ENCODE results near the gene ALOXE3. TPM values are rescaled to one million over a fixed set of nuclear protein-coding genes. Genes with fewer than 3 reads are reported as not detected.

ALOXE3 gene
- total and polyA plus RNA-seq, 4 donors, result not detected

- Histone ChIP-seq H3K27me3 (ENCODE audit: control insufficient read depth in 4 of 4, insufficient read depth in 4 of 4, low read length in 3 of 4) (peaks cover 0 to 1% (median 0%) of the 10 kb centered on the region in 4 donors), H3K36me3 (ENCODE audit: control insufficient read depth in 4 of 4, insufficient read depth in 3 of 4, low read depth in 1 of 4, low read length in 3 of 4) (no peaks in the 10 kb centered on the region), H3K4me1 (ENCODE audit: control insufficient read depth in 4 of 4, insufficient read depth in 4 of 4, low read length in 3 of 4) (peaks cover 0 to 4% (median 0%) of the 10 kb centered on the region in 4 donors), H3K9me3 (ENCODE audit: control insufficient read depth in 4 of 4, low read length in 3 of 4) (no peaks in the 10 kb centered on the region), H3K9ac (ENCODE audit: low read depth in 1 of 2, low read length in 2 of 2) (no peak overlapping the region), H3K27ac (ENCODE audit: low read depth in 1 of 2, low read length in 2 of 2) (no peak overlapping the region), H3K4me3 (ENCODE audit: low read depth in 1 of 3, low read length in 3 of 3) (no peak overlapping the region)
- TF ChIP-seq GABPA (IDR thresholded peaks at IDR 0.05 in 1 of 2, conservative IDR thresholded peaks at IDR 0.05 in 1 of 2) (no peak), RAD21 (IDR thresholded peaks at IDR 0.05) (no peak), FOXA1 (IDR thresholded peaks at IDR 0.05) (no peak), ZBTB33 (IDR thresholded peaks at IDR 0.05) (no peak), YY1 (IDR thresholded peaks at IDR 0.05) (no peak), EGR1 (IDR thresholded peaks at IDR 0.05; ENCODE audit: low read depth in 2 of 2) (no peak), TAF1 (conservative IDR thresholded peaks at IDR 0.05) (no peak), SP1 (IDR thresholded peaks at IDR 0.05) (no peak), HNF4G (IDR thresholded peaks at IDR 0.05) (no peak), NR2F2 (IDR thresholded peaks at IDR 0.05) (no peak), JUND (IDR thresholded peaks at IDR 0.05) (no peak), CTCF (IDR thresholded peaks at IDR 0.05; ENCODE audit: low read depth, low read length, missing input control) (no peak), RXRA (IDR thresholded peaks at IDR 0.05) (no peak)
- DNase-seq (ENCODE audit: low spot score), result no peak
- 77% methylated on average over 12 of the region's 12 CpGs for WGBS
Observed at GRCh38 chr17:8133399-8133798, 15.1 kb upstream of the ALOXE3 start.

- 77% methylated on average over 3 of the region's 3 CpGs for WGBS
- TF ChIP-seq TAF1 (conservative IDR thresholded peaks at IDR 0.05), result no peak
- TF ChIP-seq SP1 (IDR thresholded peaks at IDR 0.05), result no peak
- TF ChIP-seq CTCF (IDR thresholded peaks at IDR 0.05; ENCODE audit: low read depth, low read length, missing input control), result no peak
- no peak for TF ChIP-seq RXRA (IDR thresholded peaks at IDR 0.05)
- TF ChIP-seq FOXA1 (IDR thresholded peaks at IDR 0.05), result no peak
Observed at GRCh38 chr17:8131844-8132441, 13.6 kb upstream of the ALOXE3 start.

More at GRCh38 chr17:8131844-8132441, 13.6 kb upstream of the ALOXE3 start:
- Histone ChIP-seq H3K9me3 (ENCODE audit: control insufficient read depth in 4 of 4, low read length in 3 of 4) (no peaks in the 10 kb centered on the region), H3K36me3 (ENCODE audit: control insufficient read depth in 4 of 4, insufficient read depth in 3 of 4, low read depth in 1 of 4, low read length in 3 of 4) (no peaks in the 10 kb centered on the region), H3K9ac (ENCODE audit: low read depth in 1 of 2, low read length in 2 of 2) (no peak overlapping the region), H3K27ac (ENCODE audit: low read depth in 1 of 2, low read length in 2 of 2) (no peak overlapping the region), H3K4me3 (ENCODE audit: low read depth in 1 of 3, low read length in 3 of 3) (no peak overlapping the region), H3K27me3 (ENCODE audit: control insufficient read depth in 4 of 4, insufficient read depth in 4 of 4, low read length in 3 of 4) (peaks cover 0 to 3% (median 0%) of the 10 kb centered on the region in 4 donors), H3K4me1 (ENCODE audit: control insufficient read depth in 4 of 4, insufficient read depth in 4 of 4, low read length in 3 of 4) (peaks cover 0 to 4% (median under 1%) of the 10 kb centered on the region in 4 donors)
- DNase-seq (ENCODE audit: low spot score), result no peak

Measured in liver (tissue), 9 donors.